Right ventricle myocardium inferior (tissue), 1 donor: ENCODE measurements around the gene CABP4. TPM values are rescaled to one million over a fixed set of nuclear protein-coding genes. Genes with fewer than 3 reads are reported as not detected.

Experiments
- ATAC-seq: fragments of 200-7000 bp; cut with Tn5 transposase; one replicate; pipeline ENCODE4 v1.9.1; 2020; ENCODE audit warnings: mild to moderate bottlenecking, moderate library complexity
- DNase-seq: peaks from one replicate; pipeline ENCODE4 v3.0.0; 2021; ENCODE audit errors: missing footprints
- intact Hi-C: fragments of 100-400 bp; cut with DNase I; formaldehyde crosslinking; loops from one replicate; pipeline ENCODE4 v1.11.0; 2022
- total RNA-seq: library from RNA; stranded (reverse); fragmentation: NEBNext Ultra II Directional; extraction: Animal tissue kit (Norgen Biotek cat#: 25700); gene quantifications from one replicate; pipeline ENCODE4 v1.2.1, GENCODE V29; 2021
- donor health status: DM: no; HTN: yes; CAD: no; lungs with severe emphysema.

The CABP4 gene
- total RNA-seq, 1 donor from 2014 or later, result 1.1 TPM

GRCh38 chr11:67500831-67501715 is 45.9 kb downstream of the CABP4 start:
- intact Hi-C loops, result no loop called here
- DNase-seq (no peak), ATAC-seq (no peak)

GRCh38 chr11:67501854-67502253 is 46.7 kb downstream of the CABP4 start:
- DNase-seq (no peak), ATAC-seq (no peak)
- intact Hi-C loops, result no loop called here

GRCh38 chr11:67502328-67502979 is 47.3 kb downstream of the CABP4 start:
- intact Hi-C loops, result no loop called here
- ATAC-seq (no peak), DNase-seq (no peak)

GRCh38 chr11:67503119-67504004 is 48.2 kb downstream of the CABP4 start:
- DNase-seq (no peak), ATAC-seq (no peak)
- intact Hi-C loops, result loop anchor here (2.0 kb wide), 1 partner anchor 21 kb away; the partner anchor contains the start of gene AIP

GRCh38 chr11:67504005-67504949 is 49.1 kb downstream of the CABP4 start:
- intact Hi-C loops, result loop anchor here (2.0 kb wide), 1 partner anchor 21 kb away; the partner anchor contains the start of gene AIP
- ATAC-seq (no peak), DNase-seq (no peak)

- peak; percentile 52 for ATAC-seq
- intact Hi-C loops, result loop anchor here (2.0 to 5.0 kb wide), 3 partner anchors 22 to 153 kb away; partner anchors contain the start of genes AIP, NDUFV1 and POLD4
- DNase-seq, result peak; percentile 90
Observed at GRCh38 chr11:67504950-67505581, 49.9 kb downstream of the CABP4 start, which contains the start of gene PITPNM1. Gene PITPNM1, minus strand, starts transcription at chr11:67505363. Its CDS starts 1,183 bp downstream, at chr11:67504180.

GRCh38 chr11:67505605-67506396 is 50.6 kb downstream of the CABP4 start:
- DNase-seq (peak; percentile 94), ATAC-seq (peak; percentile 61)
- intact Hi-C loops, result loop anchor here (1.0 to 5.0 kb wide), 5 partner anchors 23 to 154 kb away; partner anchors contain the start of genes AIP, NDUFV1, POLD4 and RAD9A

- ATAC-seq (no peak), DNase-seq (no peak)
- intact Hi-C loops, result loop anchor here (1.0 to 5.0 kb wide), 4 partner anchors 37 to 154 kb away; partner anchors contain the start of genes NDUFV1, POLD4, RAD9A and TMEM134
Observed at GRCh38 chr11:67506426-67507051, 51.4 kb downstream of the CABP4 start.

GRCh38 chr11:67507242-67507863 is 52.2 kb downstream of the CABP4 start:
- ATAC-seq (no peak), DNase-seq (no peak)
- intact Hi-C loops, result loop anchor here (2.0 to 5.0 kb wide), 3 partner anchors 100 to 155 kb away; partner anchors contain the start of genes NDUFV1, POLD4 and RAD9A

GRCh38 chr11:67507864-67508485 is 52.8 kb downstream of the CABP4 start, which contains the start of gene CDK2AP2:
Gene CDK2AP2, minus strand, starts transcription at chr11:67508162. Its CDS starts 80 bp downstream, at chr11:67508082.
- intact Hi-C loops, result loop anchor here (2.0 to 5.0 kb wide), 3 partner anchors 99 to 156 kb away; partner anchors contain the start of genes NDUFV1, POLD4 and RAD9A
- ATAC-seq (peak; percentile 88), DNase-seq (peak; percentile 100)

GRCh38 chr11:67508486-67509121 is 53.5 kb downstream of the CABP4 start:
- peak; percentile 99 for DNase-seq
- peak; percentile 62 for ATAC-seq
- intact Hi-C loops, result loop anchor here (5.0 kb wide), 2 partner anchors 99 to 156 kb away; partner anchors contain the start of genes NDUFV1 and POLD4

- no peak for DNase-seq
- intact Hi-C loops, result no loop called here
- no peak for ATAC-seq
Observed at GRCh38 chr11:67510023-67510345, 54.8 kb downstream of the CABP4 start.
